HCT116 (cell line): ENCODE measurements around the gene TLR1. TPM values are rescaled to one million over a fixed set of nuclear protein-coding genes. Genes with fewer than 3 reads are reported as not detected.

Experiments used
- ATAC-seq: fragments of 200-7000 bp; cut with Tn5 transposase; 2 replicates; pipeline ENCODE4 v1.9.1; 2020; ENCODE audit warnings: mild to moderate bottlenecking, moderate library complexity
- BruUV-seq: library from RNA; stranded (reverse); fragments of 400-500 nt; replicated peaks from 2 replicates; lab custom pipeline; 2021; lab: Mats Ljungman, UMichigan
- CTCF ChIA-PET: fragments of 300-600 bp; sonication (Branson Sonifier 250); formaldehyde crosslinking; loops from one replicate; lab custom pipeline; 2021; ENCODE audit warnings: antibody characterized with exemption; lab: Charles Lee
- POLR2A ChIA-PET: fragments of 300-600, 350-600 bp; sonication (Branson Sonifier 250); formaldehyde crosslinking; loops from one replicate; lab custom pipeline; 2021; ENCODE audit warnings: antibody characterized with exemption; lab: Charles Lee
- RAD21 ChIA-PET, 2 experiments: fragments of 300-600 bp; sonication (Branson Sonifier 250); formaldehyde crosslinking; loops; one replicate each; lab custom pipeline; 2023; ENCODE audit warnings: low total read pairs in 2 of 2; ENCODE audit not compliant: uncharacterized antibody in 2 of 2, unreplicated experiment in 2 of 2, low non-redundant PET in 1 of 2; lab: Charles Lee
- DNase-seq: peaks from one replicate; pipeline ENCODE4 v3.0.0-alpha.2; 2010; ENCODE audit warnings: low read depth, low spot score
- H2AFZ ChIP-seq: fragments of 200-600 bp; shearing (Covaris generic), sonication (generic); 2 replicates; pipeline ENCODE4 v1.6.1; 2017; ENCODE audit warnings: low read depth, mixed run types, mixed read lengths, antibody characterized with exemption, low read length; ENCODE audit not compliant: poor library complexity, severe bottlenecking
- H3K27ac ChIP-seq: 2 replicates; pipeline ENCODE4 v1.5.1; 2012; ENCODE audit warnings: low read depth, low read length
- H3K27me3 ChIP-seq: fragments of 200-600 bp; sonication (generic); 2 replicates; pipeline ENCODE4 v1.6.1; 2016; ENCODE audit warnings: mixed run types, low read length, mixed read lengths; ENCODE audit not compliant: insufficient read depth
- H3K36me3 ChIP-seq, 2 experiments: fragments of 200-500 bp in 1 of 2; fragments of 200-600 bp in 1 of 2; sonication (Bioruptor generic) in 1 of 2; sonication (generic) in 1 of 2; 2 replicates each; pipeline versions ENCODE4 v1.5.1 to v1.6.1; 2014 to 2016; ENCODE audit warnings: low read length in 2 of 2, inconsistent platforms in 1 of 2, mixed read lengths in 1 of 2, mixed run types in 1 of 2; ENCODE audit not compliant: insufficient read depth in 2 of 2, control insufficient read depth in 1 of 2
- H3K4me1 ChIP-seq, 2 experiments: fragments of 200-600 bp in 1 of 2; sonication (generic) in 1 of 2; 2 replicates each; pipeline versions ENCODE4 v1.5.1 to v1.6.1; 2012 to 2017; ENCODE audit warnings: low read length in 2 of 2, inconsistent platforms in 1 of 2, mild to moderate bottlenecking in 1 of 2, mixed read lengths in 1 of 2, mixed run types in 1 of 2, moderate library complexity in 1 of 2; ENCODE audit not compliant: insufficient read depth in 2 of 2, control insufficient read depth in 1 of 2
- H3K4me2 ChIP-seq: fragments of 200-600 bp; sonication (generic); 2 replicates; pipeline ENCODE4 v1.6.1; 2017; ENCODE audit warnings: mixed run types, low read length, mixed read lengths
- H3K4me3 ChIP-seq, 2 experiments: fragments of 200-600 bp in 1 of 2; sonication (generic) in 1 of 2; replicated peaks in 1 of 2; 2 replicates each; pipeline ENCODE4 v1.5.1; 2011 to 2016; ENCODE audit warnings: low read length in 2 of 2, control low read depth in 1 of 2, low read depth in 1 of 2, mild to moderate bottlenecking in 1 of 2, mixed read lengths in 1 of 2, mixed run types in 1 of 2
- H3K79me2 ChIP-seq: fragments of 200-600 bp; sonication (generic); 2 replicates; pipeline ENCODE4 v1.6.1; 2017; ENCODE audit warnings: mild to moderate bottlenecking, mixed run types, low read length, moderate library complexity, mixed read lengths; ENCODE audit not compliant: insufficient read depth
- H3K9ac ChIP-seq: fragments of 200-600 bp; sonication (generic); 2 replicates; pipeline ENCODE4 v1.6.1; 2016; ENCODE audit warnings: low read length, mixed read lengths
- H3K9me2 ChIP-seq: fragments of 200-600 bp; sonication (generic), shearing (Covaris generic); 2 replicates; pipeline ENCODE4 v1.6.1; 2017; ENCODE audit warnings: mixed run types, mild to moderate bottlenecking, moderate library complexity; ENCODE audit not compliant: insufficient read depth
- H3K9me3 ChIP-seq, 2 experiments: fragments of 200-500 bp in 1 of 2; fragments of 200-600 bp in 1 of 2; sonication (Bioruptor generic) in 1 of 2; sonication (generic) in 1 of 2; 2 replicates each; pipeline ENCODE4 v1.6.1; 2014 to 2017; ENCODE audit warnings: low read length in 2 of 2, mixed read lengths in 2 of 2, inconsistent platforms in 1 of 2, low read depth in 1 of 2, mild to moderate bottlenecking in 1 of 2, mixed run types in 1 of 2, moderate library complexity in 1 of 2; ENCODE audit not compliant: control insufficient read depth in 1 of 2, insufficient read depth in 1 of 2
- H4K20me1 ChIP-seq: fragments of 200-600 bp; sonication (generic), shearing (Covaris generic); 2 replicates; pipeline ENCODE4 v1.6.1; 2017; ENCODE audit warnings: mixed run types, mild to moderate bottlenecking, moderate library complexity; ENCODE audit not compliant: insufficient read depth
- EZH2phosphoT487 ChIP-seq: fragments of 200-600 bp; IDR thresholded peaks from 2 replicates; pipeline ENCODE4 v1.6.1; 2018; ENCODE audit warnings: antibody characterized with exemption, borderline replicate concordance
- JUND ChIP-seq: IDR thresholded peaks from 2 replicates; pipeline ENCODE4 v1.6.1; 2012
- POLR2AphosphoS5 ChIP-seq: IDR thresholded peaks from 2 replicates; pipeline ENCODE4 v1.6.1; 2011; ENCODE audit warnings: mild to moderate bottlenecking, low read depth, low read length, moderate library complexity
- RAD21 ChIP-seq: IDR thresholded peaks from 2 replicates; pipeline ENCODE4 v1.6.1; 2012; ENCODE audit warnings: low read depth, mild to moderate bottlenecking
- SIN3A ChIP-seq: IDR thresholded peaks from 2 replicates; pipeline ENCODE4 v1.6.1; 2012; ENCODE audit warnings: low read depth
- YY1 ChIP-seq: IDR thresholded peaks from 2 replicates; pipeline ENCODE4 v1.6.1; 2011; ENCODE audit warnings: low read length, low read depth, moderate library complexity, mild to moderate bottlenecking; ENCODE audit not compliant: insufficient replicate concordance; ENCODE audit errors: extremely low read depth
- ZBTB33 ChIP-seq: IDR thresholded peaks from 2 replicates; pipeline ENCODE4 v1.6.1; 2011; ENCODE audit warnings: mild to moderate bottlenecking, low read length, moderate library complexity; ENCODE audit not compliant: insufficient replicate concordance; ENCODE audit errors: extremely low read depth
- intact Hi-C: fragments of 100-400 bp; cut with micrococcal nuclease; formaldehyde crosslinking; loops from 2 replicates; pipeline ENCODE4 v1.10.0; 2022
- total RNA-seq: library from RNA; stranded (reverse); gene quantifications from one replicate; pipeline ENCODE4 v1.2.1, GENCODE V29; 2021; ENCODE audit not compliant: unreplicated experiment
- TF ChIP-seq, protein P1 (sequence below): IDR thresholded peaks from 2 replicates; pipeline ENCODE4 v1.6.1; 2012; ENCODE audit warnings: low read depth

The TLR1 gene
- total RNA-seq, 1 experiment from 2014 or later: 1.4 TPM

GRCh38 chr4:38822748-38823303 lies 18.2 kb upstream of the TLR1 start:
- no peak overlapping the region for H3K27ac ChIP-seq
- intact Hi-C loops: no loop called here
- TF ChIP-seq JUND: no peak
- TF ChIP-seq, protein P1, sequence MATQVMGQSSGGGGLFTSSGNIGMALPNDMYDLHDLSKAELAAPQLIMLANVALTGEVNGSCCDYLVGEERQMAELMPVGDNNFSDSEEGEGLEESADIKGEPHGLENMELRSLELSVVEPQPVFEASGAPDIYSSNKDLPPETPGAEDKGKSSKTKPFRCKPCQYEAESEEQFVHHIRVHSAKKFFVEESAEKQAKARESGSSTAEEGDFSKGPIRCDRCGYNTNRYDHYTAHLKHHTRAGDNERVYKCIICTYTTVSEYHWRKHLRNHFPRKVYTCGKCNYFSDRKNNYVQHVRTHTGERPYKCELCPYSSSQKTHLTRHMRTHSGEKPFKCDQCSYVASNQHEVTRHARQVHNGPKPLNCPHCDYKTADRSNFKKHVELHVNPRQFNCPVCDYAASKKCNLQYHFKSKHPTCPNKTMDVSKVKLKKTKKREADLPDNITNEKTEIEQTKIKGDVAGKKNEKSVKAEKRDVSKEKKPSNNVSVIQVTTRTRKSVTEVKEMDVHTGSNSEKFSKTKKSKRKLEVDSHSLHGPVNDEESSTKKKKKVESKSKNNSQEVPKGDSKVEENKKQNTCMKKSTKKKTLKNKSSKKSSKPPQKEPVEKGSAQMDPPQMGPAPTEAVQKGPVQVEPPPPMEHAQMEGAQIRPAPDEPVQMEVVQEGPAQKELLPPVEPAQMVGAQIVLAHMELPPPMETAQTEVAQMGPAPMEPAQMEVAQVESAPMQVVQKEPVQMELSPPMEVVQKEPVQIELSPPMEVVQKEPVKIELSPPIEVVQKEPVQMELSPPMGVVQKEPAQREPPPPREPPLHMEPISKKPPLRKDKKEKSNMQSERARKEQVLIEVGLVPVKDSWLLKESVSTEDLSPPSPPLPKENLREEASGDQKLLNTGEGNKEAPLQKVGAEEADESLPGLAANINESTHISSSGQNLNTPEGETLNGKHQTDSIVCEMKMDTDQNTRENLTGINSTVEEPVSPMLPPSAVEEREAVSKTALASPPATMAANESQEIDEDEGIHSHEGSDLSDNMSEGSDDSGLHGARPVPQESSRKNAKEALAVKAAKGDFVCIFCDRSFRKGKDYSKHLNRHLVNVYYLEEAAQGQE: no peak
- TF ChIP-seq RAD21: no peak
- no peak for TF ChIP-seq POLR2AphosphoS5
- TF ChIP-seq SIN3A: no peak
- RAD21 ChIA-PET: no interaction called here
- no peaks in the 10 kb centered on the region for H3K36me3 ChIP-seq
- ATAC-seq (no peak), DNase-seq (no peak)
- CTCF ChIA-PET: interaction anchor here (1.4 kb wide), 1 partner anchor 41 kb away, joined by 4 read pairs; no protein-coding TSS in a partner anchor
- no peak overlapping the region for H3K4me2 ChIP-seq
- H3K79me2 ChIP-seq: no peaks in the 10 kb centered on the region
- no peaks in the 10 kb centered on the region for H3K9me3 ChIP-seq
- BruUV-seq: no TSS peak
- POLR2A ChIA-PET: no interaction called here
- H3K4me3 ChIP-seq: no peak overlapping the region
- H3K27me3 ChIP-seq: no peaks in the 10 kb centered on the region
- no peaks in the 10 kb centered on the region for H3K9me2 ChIP-seq
- H3K4me1 ChIP-seq: no peaks in the 10 kb centered on the region
- H4K20me1 ChIP-seq: no peaks in the 10 kb centered on the region
- no peak overlapping the region for H3K9ac ChIP-seq
- H2AFZ ChIP-seq: no peak overlapping the region

- Histone ChIP-seq H3K9me3 (no peaks in the 10 kb centered on the region), H3K27ac (no peak overlapping the region), H3K4me2 (no peak overlapping the region), H2AFZ (no peak overlapping the region), H3K9ac (no peak overlapping the region), H3K79me2 (no peaks in the 10 kb centered on the region), H3K4me1 (no peaks in the 10 kb centered on the region), H3K36me3 (no peaks in the 10 kb centered on the region), H3K9me2 (no peaks in the 10 kb centered on the region), H3K27me3 (no peaks in the 10 kb centered on the region), H3K4me3 (no peak overlapping the region), H4K20me1 (no peaks in the 10 kb centered on the region)
- ChIA-PET POLR2A (no interaction called here), RAD21 (no interaction called here), CTCF (interaction anchor here (1.4 kb wide), 1 partner anchor 40 kb away, joined by 4 read pairs; no protein-coding TSS in a partner anchor)
- no TSS peak for BruUV-seq
- DNase-seq: no peak
- ATAC-seq: no peak
- intact Hi-C loops: no loop called here
- TF ChIP-seq ZBTB33 (no peak), SIN3A (no peak), EZH2phosphoT487 (no peak), YY1 (no peak)
- TF ChIP-seq, protein P1: no peak
These were observed 17.1 kb upstream of the TLR1 start for GRCh38 chr4:38821739-38822138.
